ENCODE measurements around the gene MCMBP.
"Not testable (repeated sequence)": the region's sequence is repeated elsewhere in the genome, so short reads cannot be mapped to it uniquely, and the experiment has no call there.

MCMBP gene, protein sequence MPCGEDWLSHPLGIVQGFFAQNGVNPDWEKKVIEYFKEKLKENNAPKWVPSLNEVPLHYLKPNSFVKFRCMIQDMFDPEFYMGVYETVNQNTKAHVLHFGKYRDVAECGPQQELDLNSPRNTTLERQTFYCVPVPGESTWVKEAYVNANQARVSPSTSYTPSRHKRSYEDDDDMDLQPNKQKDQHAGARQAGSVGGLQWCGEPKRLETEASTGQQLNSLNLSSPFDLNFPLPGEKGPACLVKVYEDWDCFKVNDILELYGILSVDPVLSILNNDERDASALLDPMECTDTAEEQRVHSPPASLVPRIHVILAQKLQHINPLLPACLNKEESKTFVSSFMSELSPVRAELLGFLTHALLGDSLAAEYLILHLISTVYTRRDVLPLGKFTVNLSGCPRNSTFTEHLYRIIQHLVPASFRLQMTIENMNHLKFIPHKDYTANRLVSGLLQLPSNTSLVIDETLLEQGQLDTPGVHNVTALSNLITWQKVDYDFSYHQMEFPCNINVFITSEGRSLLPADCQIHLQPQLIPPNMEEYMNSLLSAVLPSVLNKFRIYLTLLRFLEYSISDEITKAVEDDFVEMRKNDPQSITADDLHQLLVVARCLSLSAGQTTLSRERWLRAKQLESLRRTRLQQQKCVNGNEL
- 113 to 120 reads per million in 2 donors for total RNA-seq

DNA sequence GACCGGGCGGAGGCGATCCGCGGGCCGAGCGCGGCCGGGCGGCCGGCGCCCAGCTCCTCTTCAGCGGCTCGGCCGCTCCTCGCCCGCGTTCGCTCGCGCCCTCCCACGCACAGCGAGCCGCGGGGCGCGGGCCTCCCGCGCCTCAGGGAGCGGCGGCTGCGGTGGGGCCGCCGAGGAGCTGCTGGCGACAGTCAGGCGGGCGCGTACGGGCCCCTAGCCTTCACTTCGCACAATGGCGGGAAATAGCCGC lies at the start of gene MCMBP:
Gene MCMBP, minus strand, starts transcription at position 234 of the 250 bp plus-strand sequence. CDS start 259 bp downstream, outside the sequence.
- DNase-seq, result no peak

DNA sequence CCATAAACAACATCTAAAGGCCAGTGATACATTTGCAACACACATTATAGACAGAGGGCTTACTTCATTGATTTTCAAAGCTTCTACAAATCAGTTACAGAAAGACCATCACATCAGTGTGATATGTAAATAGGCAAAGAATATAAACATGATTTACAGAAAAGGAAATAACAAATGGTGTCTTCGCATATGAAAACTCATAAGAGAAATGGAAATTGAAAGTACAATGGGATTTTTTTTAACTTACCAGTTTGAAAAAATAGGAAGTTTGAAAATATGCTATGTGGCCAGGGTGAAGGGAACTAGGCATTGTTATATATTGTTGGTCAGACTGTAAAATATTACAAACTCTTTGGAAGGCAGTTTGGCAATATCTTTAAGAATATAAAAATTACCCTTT lies 47.2 kb upstream of the MCMBP start:
- no peak for DNase-seq

DNA sequence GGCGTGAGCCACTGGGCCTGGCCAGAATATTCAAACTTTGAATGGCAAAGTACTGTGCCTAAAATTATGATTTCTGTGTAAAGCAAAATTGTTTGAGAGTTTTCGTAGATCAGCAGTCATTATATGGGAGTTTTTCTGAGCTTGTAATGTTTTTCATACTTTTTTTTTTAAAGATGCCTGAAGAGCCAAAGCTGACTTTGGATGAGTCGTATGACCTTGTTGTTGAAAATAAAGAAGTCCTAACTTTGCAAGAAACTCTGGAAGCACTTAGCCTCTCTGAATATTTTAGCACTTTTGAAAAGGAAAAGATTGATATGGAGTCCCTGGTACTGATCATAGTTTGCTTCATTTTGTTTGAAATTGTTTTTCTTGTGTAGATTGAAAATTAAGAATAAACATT lies 46.6 kb upstream of the MCMBP start:
- no peak for DNase-seq

DNA sequence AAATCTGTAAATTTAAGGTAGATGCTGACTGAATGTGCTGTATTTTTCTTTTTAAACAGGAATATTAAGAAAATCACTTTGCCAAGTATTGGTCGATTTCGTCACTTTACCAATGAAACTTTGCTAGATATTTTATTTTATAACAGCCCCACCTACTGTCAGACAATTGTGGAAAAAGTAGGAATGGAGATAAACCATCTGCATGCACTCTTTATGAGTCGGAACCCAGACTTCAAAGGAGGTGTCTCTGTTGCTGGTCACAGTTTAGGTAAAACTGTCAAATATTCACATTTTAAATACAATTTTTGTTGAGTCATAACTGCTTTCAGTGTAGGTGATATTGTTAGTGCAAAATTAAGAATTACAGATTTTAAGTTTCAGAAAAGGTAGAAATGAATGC lies 45.1 kb upstream of the MCMBP start:
- no peak for DNase-seq

DNA sequence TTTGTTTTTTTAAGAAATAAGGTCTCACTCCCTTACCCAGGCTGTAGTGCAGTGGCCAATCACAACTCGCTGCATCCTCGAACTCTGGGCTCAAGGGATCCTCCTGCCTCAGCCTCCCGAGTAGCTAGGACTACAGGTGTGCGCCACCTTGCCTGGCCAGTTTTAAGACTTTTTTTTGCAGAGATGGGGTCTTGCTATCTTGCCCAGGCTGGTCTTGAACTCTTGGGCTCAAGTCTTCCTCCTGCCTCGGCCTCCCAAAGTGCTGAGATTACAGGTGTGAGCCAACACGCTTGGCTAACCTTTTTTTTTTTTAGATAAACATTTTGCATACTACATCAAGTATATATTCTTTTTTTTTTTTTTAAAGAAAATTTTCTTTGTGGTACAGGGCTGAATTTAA lies 38.0 kb upstream of the MCMBP start:
- DNase-seq, result no peak

DNA sequence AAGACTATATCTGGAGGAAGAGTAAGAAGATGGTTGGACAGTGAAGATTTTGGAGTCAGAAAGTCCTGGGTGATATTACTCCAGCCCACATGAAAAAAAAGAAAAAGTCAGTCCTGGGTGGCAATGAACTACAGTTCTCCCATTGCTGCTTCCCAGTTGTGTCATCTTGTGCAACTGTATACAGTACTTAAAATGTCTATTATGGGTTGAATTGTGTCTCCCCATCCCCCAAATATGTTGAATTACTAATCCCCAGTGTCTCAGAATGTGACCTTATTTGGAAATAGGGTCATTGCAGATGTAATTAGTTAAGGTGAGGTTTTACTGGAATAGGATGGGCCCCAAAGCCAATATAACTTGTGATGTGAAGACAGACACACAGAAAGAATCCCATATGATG lies 35.5 kb upstream of the MCMBP start:
- no peak for DNase-seq

DNA sequence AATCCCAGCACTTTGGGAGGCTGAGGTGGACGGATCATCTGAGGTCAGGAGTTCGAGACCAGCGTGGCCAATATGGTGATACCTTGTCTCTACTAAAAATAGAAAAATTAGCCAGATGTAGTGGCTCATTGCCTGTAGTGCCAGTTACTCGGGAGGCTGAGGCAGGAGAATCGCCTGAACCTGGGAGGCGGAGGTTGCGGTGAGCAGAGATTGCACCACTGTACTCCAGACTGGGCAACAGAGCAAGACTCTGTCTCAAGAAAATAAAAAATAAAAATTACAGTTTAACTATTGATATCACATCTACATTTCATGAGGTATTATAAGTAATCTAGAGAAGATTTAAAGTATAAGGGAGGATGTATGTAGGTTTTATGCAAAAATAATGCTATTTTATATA lies 35.1 kb upstream of the MCMBP start:
- not testable (repeated sequence) for DNase-seq

DNA sequence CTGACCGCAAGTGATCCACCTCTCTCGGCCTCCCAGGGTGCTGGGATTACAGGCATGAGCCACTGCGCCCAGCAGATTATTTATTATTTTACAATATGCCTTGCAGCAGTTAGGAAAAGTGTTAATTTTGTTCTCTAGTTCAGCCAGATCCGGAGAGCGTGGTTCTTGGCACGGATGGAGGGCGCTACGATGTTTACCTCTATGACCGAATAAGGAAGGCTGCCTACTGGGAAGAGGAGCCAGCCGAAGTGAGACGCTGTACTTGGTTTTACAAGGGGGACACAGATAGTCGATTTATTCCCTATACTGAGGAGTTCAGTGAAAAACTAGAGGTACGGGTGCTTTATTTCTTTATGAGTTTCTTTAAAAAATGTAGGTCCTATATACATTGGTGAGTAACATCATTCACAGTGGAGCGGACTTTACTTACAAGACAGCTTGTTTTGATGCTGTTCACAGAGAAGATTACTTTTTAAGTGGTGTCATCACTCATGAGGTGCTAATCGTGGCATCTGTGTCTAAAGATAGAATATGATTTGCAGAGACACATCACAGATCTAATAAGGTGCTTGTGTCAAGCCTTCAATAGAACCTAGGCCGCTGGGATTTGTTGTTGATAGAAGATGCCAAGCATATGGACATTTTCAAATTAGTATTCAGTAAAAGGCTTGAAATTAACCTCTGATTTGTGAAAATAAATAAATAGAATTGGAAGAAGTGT lies 31.5 kb upstream of the MCMBP start:
- no peak for DNase-seq

DNA sequence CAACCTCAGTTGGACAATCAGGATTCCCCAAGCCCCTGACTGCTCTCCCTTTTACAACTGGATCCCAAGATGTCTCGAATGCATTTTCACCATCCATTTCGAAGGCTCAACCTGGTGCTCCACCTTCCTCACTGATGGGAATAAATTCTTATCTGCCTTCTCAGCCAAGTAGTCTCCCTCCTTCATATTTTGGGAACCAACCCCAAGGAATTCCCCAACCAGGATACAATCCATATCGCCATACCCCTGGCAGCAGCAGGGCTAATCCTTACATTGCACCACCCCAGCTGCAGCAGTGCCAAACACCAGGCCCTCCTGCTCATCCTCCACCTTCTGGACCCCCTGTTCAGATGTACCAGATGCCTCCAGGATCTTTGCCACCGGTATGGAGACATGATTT lies 25.9 kb upstream of the MCMBP start:
- no peak for DNase-seq

DNA sequence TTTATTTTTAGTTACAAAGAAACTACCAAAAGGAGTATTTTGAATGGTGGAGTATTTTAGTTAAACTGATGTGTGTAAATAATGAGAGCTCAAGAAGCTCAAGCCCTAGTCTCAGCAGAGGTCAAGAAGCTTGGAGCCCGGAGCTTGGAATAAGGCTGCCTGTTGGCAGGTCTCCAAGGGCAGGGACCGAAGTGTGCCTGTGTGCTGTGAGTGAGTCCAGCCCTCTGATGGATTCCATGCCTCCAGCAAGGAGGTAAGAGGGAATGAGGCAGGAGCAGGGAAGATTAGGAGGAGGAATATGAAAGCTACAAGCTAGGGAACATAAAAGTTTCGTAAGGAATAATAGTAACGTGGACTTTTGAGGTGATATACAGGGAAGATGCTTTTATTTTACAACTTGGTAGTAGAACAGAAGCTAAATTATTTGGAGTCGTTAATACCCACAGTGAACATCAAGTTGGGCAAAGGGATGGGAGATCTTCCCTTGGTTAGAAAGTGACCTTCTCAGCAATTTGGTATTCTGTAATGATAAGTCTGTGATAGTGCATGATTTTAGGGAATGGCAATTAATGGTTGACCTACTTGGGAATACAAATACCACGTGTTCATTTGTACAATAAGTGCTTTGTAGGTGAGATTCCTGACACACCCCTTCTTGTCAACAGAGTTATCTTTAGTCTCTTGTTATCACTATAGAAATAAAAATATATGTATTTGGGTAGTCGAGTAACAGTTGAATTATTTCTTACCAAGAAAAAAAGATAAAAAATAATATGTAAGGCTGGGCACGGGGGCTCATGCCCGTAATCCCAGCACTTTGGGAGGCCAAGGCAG lies 24.5 kb upstream of the MCMBP start:
- DNase-seq, result no peak

DNA sequence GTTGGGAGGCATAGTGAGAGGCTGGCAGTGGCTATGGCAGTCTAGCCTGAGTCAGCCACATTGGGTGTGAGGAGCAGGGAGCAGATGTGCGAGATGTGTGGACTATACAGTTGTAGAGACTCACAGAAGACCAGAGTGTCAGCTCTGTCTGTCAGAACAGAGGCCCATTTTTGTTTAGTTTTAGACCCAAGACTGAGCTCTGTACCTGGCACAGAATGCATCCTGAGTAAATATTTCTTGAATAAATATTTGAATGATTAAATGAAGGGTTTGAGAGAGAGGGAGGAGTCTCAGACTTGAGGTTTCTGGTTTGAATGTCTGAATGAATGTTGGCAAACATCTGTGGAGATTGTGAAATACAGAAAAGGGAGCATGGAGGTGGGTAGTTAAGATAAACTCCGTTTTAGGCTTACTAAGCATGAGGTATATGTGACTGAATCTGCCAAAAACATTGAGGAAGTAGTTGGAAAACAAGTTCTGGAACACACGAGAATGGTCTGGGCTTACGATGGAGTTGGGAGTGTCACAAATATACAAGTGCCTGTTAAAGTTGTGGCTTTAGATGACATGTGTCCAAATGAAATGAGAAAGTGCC lies 23.5 kb upstream of the MCMBP start:
- DNase-seq, result no peak

DNA sequence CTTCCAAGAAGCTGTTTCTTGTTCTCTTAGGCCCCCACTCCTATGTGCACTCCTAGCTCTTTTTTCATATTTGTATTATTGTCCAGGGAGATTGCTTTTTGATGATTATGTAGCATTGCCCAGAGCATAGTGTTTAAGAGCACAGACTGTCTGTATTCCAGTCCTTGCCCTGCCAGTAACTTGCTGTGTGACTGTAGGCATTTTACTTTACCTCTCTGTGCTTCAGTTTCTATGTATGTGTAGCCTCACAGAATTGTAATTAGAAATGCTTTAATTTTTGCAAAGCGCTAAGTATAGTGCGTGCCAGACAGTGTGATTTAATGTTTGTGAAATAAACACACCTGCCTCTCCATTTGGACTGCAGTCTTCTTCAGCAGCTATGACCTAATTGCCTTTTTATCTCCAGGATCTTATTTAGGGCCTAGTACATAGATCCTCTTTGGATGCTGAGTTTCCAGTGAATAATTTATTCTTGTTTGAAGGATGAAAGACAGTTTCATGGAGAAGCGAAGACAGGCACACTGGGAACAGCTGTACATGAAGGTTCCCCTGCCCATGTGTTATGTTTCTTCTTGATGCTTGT lies 21.3 kb upstream of the MCMBP start:
- no peak for DNase-seq

DNA sequence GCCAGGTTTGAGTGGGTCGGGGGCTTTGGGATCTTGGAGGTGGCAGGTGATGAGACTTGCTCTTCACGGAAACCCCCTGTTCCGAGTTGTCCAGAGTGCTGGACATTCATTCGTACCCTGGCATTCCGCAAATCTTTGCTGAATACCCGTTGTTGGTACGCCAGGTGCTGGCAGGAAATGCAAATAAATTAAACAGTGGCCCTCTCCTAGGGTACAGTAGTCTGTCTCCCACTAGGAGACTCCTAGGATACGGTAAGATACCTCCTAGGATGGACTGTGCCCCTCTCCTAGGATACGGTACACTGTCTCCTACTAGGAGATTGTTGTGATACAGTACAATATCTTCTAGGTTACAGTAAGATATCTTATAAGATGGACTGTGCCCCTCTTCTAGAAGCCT lies 20.4 kb upstream of the MCMBP start:
- no peak for DNase-seq

DNA sequence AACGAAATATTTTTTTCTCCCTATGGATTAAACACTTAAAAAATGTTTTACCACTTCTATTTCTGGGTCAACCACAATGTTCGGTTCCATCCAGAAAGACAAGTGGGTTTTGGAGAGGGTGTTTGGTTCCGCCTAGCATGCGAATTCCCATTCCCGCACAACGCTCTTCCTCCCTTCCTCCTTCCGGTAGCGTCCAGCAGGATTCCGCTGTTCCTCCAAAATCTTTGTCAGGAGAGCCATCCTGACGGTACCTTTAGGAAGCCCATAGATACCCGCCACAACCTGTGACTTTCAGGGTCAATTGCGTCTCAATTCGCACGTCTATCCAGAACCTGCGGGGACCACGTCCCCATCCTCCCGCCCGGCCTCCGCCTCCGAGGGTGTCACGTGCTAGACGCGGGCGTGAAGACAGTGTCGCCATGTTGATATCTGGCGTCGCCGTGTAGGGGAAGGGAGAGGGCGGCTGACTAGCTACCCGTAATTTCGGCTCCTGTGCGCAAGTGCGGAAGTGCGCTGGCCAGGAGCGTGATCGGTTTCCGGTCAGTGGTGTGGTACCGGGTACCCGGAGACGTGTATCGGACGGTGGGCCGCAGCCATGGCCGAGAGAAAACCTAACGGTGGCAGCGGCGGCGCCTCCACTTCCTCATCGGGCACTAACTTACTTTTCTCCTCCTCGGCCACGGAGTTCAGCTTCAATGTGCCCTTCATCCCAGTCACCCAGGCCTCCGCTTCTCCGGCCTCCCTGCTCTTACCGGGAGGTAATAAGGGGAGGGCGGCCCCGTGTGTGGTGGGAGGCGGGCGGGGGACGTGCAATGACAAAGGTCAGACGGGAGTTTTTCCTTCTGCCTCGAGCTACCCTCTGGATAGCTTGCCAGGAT lies 19.8 kb upstream of the MCMBP start, which contains the start of gene SEC23IP:
Gene SEC23IP, plus strand, starts transcription at position 543 of the 878 bp plus-strand sequence. Its CDS starts 53 bp downstream, at position 596.
- DNase-seq, result peak; percentile 74

DNA sequence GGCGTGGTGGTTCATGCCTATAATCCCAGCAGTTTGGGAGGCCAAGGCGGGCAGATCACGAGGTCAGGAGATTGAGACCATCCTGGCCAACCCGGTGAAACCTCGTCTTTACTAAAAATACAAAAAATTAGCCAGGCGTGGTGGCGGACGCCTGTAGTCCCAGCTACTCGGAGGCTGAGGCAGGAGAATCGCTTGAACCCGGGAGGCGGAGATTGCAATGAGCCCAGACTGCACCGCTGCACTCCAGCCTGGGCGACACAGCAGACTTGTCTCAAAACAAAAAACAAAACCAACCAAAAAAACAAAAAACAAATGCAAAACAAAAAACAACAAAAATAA lies 19.2 kb upstream of the MCMBP start:
- not testable (repeated sequence) for DNase-seq

DNA sequence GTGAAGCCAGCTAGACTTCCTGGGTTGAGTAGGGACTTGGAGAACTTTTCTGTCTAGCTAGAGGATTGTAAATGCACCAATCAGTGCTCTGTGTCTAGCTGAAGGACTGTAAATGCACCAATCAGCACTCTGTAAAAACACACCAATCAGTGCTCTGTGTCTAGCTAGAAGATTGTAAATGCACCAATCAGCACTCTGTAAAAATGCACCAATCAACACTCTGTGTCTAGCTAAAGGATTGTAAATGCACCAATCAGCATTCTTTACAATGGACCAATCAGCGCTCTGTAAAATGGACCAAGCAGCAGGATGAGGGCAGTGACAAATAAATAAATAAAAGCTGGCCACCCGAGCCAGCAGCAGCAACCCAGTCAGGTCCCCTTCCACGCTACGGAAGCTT lies 17.7 kb upstream of the MCMBP start:
- not testable (repeated sequence) for DNase-seq

DNA sequence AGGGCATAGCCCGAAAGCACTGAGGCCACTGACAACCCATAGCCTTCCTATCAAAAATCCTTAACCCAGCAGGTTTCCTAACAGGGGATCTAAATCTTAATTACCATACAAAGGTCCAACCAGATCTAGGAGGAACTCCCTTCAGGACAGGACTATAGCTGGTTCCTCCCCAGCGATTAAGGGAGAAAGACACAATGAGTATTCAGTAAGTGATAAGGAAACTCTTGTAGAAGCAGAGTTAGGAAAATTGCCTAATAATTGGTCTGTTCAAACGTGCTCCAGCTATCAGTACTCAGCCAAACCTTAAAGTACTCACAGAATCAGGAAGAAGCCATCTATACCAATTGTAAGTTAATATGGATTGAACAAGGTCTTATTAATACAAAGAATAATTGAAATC lies 16.6 kb upstream of the MCMBP start:
- not testable (repeated sequence) for DNase-seq

DNA sequence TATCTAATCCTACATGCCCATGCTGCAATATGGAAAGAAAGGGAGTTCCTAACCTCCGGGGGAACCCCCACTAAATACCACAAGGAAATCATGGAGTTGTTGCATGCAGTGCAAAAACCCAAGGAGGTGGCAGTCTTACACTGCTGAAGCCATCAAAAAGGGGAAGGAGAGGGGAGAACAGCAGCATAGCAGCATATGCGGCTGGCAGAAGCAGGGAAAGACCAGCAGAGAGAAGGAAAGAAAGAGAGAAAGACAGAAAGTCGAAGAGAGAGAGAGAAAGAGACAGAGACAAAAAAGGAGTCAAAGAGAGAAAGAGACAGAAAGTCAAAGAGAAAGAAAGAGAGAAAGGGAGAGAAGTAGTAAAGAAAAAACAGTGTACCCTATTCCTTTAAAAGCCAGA lies 16.1 kb upstream of the MCMBP start:
- DNase-seq, result not testable (repeated sequence)

DNA sequence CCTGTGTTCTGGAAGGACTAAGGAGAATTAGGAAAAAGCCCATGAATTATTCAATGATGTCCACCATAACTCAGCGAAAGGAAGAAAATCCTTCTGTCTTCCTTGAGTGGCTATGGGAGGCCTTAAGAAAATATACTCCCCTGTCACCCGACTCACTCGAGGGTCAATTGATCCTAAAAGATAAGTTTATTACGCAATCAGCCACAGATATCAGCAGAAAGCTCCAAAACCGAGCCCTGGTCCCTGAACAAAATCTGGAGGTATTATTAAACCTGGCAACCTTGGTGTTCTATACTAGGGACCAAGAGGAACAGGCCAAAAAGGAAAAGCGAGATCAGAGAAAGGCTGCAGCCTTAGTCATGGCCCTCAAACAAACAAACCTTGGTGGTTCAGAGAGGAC lies 13.4 kb upstream of the MCMBP start:
- DNase-seq, result not testable (repeated sequence)

DNA sequence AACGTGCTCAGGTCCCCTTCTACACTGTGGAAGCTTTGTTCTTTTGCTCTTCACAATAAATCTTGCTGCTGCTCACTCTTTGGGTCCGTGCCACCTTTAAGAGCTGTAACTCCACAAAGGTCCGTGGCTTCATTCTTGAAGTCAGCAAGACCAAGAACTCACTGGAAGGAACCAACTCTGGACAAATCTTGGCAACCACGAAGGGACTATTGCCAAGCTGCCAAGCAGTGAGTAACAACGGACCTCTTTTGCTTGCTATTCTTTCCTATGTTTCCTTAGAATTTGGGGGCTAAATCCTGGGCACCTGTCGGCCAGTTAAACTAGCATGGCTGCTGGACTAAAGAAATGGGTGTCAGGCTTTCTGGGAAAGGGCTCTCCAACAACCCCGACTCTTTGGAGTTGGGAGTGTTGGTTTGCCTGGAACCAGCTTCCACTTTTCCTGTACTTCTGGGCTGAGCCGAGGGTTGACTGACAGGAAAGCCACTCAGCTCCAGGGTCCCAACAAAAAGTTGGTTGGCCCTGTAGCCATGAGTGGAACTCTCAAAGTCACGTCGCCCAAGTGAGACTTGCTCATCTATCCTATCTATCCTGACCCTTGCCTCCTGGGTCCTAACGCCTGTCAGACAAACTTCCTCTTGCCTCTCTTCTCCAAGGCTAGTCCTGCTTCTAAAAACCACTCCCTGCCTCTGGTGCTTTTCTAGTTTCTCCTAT lies 11.4 kb upstream of the MCMBP start:
- DNase-seq, result not testable (repeated sequence)

DNA sequence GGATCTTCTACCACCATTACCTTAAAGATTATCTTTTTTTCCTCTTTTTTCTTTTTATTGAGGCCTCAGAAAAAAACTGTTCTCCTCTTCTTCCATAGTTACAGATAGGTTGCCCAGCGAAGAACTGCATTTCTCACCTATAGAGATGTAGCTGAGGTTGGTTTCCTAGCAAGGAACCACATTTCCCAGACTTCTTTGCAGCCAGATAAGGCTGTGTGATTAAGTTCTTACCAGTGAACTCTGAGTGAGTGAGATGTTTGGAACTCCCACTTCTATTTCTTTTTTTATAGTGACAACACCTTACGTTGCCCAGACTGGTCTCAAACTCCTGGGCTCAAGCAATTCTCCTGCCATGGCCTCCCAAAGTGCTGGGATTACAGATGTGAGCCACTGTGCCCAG lies 5.9 kb upstream of the MCMBP start:
- DNase-seq, result no peak

Data from activated gamma-delta T cell (primary cell).